HG02870 (cell line): ENCODE data around the gene SIX2.

Experiments used
- ATAC-seq: cut with Tn5 transposase; IDR thresholded peaks from one replicate; pipeline ENCODE4 v1.9.1; 2021; ENCODE audit warnings: mild to moderate bottlenecking, moderate library complexity; ENCODE audit not compliant: unreplicated experiment

SIX2 gene

DNA sequence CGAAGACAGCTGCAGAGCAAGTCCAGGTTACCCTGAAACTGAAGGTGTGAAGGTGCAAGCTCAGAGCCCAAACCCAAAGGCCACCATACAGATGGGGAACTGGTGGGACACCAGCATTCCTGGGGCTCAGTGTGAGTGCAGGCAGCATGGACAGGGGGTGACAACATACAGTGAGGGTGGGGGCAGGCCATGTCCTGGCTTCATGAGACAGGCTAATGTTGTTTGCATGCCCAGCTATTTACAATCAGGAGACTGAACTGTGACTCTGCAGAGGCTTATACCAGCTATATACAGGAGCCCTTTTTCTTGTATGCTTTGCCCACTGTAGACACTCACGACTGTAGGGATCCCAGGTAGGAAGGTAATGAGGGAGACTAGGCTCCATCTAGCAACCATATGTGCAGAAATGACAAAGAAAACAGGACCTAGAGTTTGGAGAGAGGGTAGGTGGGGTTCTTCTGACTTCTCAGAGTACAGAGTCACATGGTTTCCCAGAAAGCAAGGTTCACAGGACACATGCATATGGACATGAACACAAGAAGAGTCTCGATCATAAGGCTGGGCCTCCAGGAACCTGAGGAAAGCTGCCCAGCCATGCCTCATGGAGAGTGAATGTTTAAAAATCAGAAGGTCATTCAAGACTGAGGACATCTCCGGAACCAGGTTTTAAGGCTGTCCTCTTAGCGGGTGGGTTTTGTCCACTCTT lies 41.4 kb downstream of the SIX2 start:
- ATAC-seq: no peak

- no peak for ATAC-seq
Observed at GRCh38 chr2:44967056-44967455, 42.2 kb downstream of the SIX2 start.

DNA sequence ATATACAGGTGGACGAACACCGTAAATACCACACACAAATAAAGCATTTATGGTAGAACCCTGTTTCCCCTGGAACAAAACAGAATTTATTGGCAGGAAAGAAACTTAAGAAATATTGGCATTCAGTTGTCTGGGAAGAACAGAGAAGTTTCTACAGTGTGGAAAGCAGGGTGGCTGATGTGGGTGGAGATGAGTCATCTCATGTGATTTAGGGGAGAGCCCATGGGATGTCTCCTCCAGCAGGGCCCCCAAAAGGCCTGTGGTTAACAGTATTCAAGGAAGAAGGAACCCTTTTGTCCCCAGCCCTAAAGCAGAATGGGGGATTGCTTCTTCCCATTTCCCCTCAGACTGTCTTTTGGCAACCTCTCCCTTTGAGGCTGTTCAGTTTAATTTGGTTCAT lies 43.6 kb downstream of the SIX2 start:
- ATAC-seq: no peak

- ATAC-seq: no peak
Observed at GRCh38 chr2:44964752-44965236, 44.5 kb downstream of the SIX2 start.

- no peak for ATAC-seq
Observed at GRCh38 chr2:44962176-44962695, 47.0 kb downstream of the SIX2 start.

DNA sequence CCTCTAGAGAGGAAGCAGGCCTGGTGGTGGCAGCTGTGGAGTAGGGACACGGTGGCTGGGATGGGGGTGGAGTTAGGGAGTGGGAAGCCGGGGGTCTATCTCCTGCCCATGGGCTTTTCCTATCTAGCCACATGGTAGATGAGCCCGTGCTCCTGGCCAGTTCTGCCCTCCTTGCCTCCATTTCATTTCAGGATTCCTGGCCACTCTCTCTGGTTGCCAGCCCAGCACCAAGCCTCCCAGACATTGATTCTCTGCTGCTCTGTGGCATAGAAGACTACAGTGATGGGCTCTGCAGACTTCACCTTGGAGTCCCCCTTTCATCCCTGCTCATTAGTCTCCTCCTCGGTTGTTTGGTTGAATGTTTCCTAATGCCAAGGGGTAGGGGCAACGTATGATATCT lies 48.4 kb downstream of the SIX2 start:
- ATAC-seq: no peak

GRCh38 chr2:44959855-44960254 lies 49.4 kb downstream of the SIX2 start:
- ATAC-seq: no peak

- no peak for ATAC-seq
Observed at GRCh38 chr2:44957656-44958327, 51.5 kb downstream of the SIX2 start.

GRCh38 chr2:44956843-44957242 lies 52.4 kb downstream of the SIX2 start:
- ATAC-seq: no peak

DNA sequence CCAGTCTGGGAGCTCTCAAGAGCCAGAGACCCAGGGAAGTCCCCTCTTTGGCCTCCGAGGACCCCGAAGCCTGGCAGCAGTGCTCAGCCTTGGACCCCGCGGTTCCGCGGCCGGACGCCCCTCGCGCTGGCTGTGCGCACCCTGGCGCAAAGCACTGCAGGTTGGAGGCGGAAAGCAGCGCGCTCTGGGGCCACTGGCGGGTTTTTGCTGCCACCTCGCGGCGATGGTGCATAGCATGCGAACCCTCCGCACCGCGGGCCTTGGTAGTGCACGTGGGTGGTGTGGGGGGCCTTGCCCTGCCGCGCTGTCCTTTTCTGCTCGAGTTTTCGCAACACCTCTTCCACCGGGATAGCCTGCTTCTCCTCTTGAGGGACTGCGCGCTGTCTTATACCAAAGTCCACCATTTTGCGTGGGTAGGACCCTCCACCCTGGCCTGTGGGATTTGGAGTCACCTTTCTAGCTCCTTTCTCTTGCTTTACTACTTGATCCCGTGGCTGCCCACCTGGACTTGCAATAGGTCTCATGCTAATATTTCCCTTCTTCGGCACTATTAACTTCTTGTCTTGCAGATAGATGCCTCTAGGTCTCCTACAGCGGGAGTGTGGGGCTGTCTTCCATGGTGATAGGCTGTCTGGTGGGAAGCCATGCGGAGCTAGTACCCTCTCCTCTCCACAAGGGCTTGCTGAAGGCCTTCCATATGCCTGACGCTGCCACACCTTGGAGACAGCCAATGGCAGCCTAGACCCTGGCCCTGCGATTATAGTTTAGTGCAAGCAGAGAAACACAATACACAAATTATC lies 53.5 kb downstream of the SIX2 start:
- ATAC-seq: peak; percentile 68
